ENCODE data around the gene CEP295NL.
A peak's percentile ranks its signal among the peaks of the same experiment; 100 is the strongest.
"Not testable (repeated sequence)": the region's sequence is repeated elsewhere in the genome, so short reads cannot be mapped to it uniquely, and the experiment has no call there.

The CEP295NL gene

DNA sequence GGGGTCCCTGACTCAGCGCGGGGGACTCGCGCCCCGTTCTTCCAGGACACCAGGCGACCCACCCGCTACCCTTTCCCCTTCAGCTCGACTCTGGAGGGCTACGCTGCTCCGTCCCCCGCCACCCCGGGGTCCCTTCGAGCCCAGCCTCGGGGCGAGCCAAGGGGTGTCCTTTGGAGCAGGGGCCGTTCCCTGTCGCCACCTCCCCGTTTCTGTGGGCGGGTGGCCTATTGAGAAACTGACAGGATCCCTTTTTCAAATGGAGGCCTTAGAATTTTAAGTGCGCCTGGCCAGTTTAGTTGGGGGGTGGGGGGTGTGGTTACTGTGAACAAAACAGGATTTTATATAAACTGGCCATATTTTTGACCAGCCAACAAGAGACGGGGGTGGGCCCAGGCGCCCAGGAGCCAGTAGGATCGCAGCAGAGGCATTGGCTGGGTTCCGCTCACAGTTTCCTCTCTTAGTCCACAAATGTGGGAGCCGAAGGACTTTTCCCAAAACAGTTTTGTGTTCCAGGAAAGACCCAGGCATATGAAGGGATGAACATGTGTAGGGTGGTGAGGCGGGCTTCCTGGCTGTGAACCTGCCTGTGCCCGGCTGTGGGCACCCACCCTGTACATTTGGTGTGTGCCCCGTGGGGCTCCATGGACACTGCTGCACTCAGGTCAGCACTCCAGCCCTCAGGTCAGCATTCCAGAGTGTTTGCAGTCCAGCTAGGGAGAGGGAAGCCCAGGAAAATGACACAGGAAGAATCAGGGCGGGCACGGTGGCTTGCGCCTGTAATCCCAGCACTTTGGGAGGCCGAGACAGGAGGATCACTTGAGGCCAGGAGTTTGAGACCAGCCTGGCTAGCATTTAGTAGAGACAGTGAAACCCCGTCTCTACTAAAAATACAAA lies 22.9 kb upstream of the CEP295NL start:
- DNase-seq: no peak

DNA sequence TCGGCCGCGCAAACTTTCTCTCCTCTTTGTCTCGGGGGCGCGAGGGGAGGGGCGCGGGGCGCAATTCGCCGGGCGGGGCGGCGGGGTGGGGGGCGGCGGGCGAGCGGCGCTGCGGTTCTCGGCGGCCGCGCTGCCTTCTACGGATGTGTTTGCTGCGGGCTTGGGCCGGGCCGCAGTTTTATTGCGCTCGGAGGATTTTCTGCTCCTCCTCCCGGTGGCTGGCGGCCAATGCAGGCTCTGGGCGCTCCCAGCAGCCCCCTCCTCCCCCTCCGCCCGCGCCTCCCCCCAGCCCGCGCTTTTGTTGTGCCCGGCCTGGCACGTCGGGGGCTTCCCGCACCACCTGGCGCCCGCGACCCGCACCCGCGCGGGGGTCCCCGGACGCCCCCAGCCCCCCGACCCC lies 22.2 kb upstream of the CEP295NL start, which contains the start of gene TIMP2:
Gene TIMP2, minus strand, starts transcription at position 154 of the 400 bp plus-strand sequence. CDS start 299 bp downstream, outside the sequence.
- DNase-seq: peak; percentile 42

DNA sequence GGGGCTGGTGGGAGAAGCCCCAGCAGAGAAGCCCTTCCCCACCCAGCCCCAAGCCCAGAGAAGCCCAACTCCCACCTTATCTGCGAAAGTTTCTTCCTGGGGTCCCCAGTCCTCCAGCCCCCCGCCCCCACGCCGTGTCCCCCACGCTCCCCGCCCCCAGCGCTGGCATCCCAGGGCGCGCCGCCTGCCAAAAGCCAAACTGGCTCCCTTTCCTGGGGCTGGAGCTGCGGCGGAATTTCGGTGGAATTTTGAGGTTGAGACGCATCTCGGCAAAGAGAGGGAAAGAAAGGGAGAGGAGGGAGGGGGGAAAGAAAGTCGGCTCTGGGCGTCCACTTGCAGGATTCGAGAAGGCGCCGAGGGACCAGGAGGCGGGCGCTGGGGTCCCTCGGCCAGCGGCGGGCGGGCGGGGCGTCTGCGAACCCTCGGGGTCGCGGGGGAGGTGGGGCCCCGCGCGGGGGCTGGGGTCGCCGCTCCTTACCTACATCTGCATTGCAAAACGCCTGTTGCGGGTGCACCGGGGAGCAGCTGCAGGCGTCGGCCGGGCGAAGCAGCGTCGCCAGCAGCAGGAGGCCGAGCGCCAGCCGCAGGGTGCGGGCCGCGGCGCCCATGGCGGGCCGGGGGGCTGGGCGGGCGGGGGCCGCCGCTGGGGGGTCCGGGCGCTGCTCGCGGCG lies 21.6 kb upstream of the CEP295NL start:
- DNase-seq: no peak

DNA sequence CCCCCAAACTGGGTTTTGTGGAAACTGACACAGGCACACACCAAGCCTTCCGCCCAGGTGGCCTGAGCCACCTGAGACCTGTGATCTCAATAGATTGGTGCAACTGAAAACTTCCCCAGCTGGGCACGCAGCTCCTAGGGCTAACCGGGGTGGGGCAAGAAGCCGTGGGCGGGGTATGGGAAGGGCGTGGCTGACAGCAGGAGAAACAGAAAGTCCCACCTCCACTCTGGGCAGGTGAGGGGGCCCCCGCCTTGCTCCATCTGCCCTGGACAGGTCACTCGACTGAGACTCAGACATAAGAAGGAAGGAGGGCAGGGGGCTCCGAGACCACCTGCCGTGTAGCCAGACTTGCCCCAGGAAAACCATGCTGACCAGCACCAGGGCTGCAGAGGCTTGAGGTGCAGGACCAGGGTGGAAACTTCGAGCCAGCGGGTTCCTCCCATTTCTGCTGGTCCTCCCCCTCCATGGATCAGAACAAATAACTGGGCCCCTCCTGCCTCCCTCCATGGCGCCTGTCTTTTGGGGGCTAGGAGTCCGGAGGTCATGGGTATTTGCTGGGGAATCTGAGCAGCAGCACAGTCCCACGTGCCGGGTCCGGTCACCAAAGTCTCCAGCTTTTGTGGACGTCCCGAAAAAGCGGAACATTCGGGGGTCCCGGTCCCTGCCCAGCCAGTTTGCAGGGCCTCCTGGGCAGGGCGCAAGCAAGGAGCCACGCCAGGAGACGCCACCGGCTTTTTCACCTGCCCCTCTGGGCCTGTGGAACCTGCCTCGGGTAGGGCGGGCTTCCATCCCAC lies 20.9 kb upstream of the CEP295NL start:
- peak; percentile 37 for DNase-seq

DNA sequence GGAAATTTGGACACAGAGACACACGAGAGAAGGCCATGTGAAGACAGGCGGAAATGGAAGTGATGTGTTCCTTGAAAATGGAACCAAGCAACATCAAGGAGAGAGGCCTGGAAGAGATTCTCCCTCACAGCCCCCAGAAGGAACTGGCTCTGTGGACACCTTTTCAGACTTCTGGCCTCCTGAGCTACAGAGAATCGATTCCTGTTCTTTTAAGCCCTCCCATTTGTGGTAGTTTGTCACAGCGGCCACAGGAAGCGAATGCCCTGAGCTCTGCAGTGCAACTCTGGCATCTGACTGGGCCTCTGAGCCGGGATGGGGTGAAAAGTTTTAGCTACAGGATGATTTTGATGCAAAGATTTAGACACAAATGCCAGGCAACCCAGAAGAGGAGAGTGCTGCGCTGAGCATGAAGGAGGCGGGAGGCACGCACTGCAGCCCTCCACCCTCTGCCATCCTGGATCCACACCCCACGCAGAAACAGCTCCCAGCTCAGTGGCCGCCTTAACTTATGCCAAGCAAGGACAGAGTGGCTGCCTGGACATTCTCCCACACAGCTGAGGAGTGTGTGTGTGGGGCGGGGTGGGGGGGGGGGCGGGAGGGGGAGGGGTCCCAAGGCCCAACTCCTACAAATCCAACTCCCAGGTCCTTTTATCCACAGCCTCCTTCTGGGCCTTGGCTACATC lies 20.0 kb upstream of the CEP295NL start:
- no peak for DNase-seq

DNA sequence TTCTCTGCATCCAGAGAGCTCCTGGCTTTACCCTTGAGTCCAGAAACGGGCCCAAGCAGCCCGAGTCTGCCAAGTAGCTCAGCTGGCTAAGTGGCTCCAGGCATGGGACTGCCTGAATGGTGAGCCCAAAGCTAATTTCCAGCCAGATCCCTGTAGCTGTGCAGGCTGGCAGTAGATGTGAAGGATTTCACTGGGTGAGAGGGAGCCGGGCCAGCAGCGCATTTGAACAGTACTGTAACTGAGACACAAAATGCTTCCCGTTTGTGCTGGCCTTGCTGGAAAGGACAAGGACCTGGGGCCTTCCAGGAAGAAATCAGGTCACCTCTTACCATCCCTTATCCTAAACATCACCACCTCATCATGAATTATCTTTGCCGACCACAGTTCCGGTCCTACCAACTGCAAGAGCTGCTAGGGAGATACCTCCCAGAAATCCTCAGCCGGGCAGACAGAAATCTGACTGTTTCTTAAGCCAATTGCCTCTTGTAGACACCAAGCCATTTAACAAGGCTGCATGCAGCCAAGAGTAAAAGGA lies 18.5 kb upstream of the CEP295NL start:
- no peak for DNase-seq

DNA sequence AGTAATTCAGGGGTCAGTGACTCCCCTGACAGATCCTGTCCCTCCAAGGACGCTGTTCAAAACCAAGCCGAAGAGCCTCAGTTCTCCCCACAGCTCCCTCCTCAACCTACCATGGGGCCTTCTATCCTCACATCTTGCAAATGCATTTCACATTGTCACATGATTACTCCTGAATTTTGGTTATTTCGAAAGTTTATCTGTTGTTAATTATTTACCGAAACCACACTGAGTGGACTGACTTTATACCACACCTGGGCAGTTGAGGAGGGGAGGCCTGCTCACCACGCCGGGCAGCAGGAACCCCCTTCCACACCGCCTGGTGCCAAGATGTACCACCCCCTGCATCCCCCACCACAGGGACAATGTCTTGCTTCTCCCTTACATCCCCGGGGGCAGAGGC lies 17.5 kb upstream of the CEP295NL start:
- DNase-seq: no peak

DNA sequence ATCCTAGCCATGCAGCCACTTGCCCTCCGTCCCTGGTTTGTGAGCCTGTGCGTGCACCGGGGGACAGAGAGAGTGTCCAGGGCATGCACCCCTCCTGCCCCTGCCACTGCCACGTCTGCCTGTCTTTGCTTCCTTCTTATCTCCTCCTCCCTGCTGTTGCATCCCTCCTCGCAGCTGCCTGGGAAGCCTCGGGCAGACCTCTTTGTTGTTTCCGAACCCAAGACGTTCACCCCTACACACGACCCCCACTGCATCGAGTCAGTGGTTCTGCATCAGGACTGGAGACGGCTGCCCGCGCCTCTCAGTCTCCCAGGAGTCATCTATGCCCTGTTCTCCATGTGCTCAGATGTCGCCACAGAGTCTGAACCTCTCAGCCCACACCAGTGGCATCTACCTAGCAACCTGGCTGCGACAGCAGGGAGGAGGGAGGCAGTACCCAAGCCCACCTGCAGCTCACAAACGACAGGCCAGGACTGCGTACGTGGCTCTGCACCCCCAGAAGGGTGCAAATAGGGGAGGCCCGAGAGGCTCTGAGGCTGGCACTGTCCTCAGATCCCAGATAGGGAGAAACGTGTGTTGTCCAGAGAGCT lies 17.0 kb upstream of the CEP295NL start:
- no peak for DNase-seq

DNA sequence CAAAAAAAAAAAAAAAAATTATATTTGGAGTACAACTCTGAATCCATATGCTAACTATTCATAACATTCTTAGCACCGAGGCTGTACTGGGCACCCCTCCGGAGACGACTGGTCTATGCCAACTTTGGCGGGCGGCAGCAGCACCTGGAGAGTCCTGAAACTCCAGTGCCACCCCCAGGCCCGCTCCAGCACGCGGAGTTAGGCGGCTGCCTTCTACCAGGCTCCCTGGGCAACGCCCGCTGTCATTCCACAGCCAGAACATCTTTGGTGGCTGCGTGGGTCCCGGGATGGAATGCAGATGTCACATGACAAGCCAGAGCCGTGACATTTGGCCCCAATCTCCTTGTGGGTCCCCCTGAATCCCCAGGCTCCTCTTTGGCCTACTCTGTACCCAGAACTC lies 16.0 kb upstream of the CEP295NL start:
- DNase-seq: no peak

DNA sequence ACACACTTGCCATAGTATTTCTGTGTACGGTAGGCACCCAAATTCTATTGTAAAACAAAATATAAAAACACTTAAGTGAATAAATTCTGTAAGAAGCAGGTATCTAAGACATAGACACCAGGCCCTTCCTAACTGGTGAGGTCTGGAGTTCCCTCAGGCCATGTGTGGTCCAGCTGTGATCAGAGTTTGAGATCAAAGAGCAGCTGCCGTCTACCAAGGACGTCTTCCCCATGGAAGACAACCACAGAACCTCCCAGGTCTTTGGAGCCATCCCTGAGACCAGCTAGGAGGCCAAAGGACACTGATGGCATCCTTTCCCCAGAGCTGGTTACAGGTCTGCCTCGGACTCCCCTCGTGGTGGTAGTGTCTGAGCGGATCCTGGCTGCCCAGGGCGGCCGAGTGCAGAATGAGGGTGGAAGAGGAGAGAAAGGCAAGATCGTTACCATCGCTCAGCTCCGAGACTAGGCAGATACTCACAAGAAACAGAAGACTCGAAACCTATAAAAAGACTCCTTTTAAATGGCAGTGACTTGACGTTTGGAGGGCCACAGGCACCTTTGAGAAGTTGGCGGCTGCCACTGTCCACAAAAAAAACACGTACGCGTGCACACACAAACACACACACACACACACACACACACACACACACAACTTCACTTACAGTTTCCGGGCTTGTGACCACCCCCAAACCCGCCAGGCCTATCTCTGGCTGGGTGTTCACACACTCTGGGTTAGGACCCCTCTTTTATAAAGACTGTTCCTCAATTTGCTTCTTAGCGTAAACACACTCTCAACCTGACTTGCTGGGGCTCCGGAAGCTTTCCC lies 14.7 kb upstream of the CEP295NL start:
- DNase-seq: no peak

DNA sequence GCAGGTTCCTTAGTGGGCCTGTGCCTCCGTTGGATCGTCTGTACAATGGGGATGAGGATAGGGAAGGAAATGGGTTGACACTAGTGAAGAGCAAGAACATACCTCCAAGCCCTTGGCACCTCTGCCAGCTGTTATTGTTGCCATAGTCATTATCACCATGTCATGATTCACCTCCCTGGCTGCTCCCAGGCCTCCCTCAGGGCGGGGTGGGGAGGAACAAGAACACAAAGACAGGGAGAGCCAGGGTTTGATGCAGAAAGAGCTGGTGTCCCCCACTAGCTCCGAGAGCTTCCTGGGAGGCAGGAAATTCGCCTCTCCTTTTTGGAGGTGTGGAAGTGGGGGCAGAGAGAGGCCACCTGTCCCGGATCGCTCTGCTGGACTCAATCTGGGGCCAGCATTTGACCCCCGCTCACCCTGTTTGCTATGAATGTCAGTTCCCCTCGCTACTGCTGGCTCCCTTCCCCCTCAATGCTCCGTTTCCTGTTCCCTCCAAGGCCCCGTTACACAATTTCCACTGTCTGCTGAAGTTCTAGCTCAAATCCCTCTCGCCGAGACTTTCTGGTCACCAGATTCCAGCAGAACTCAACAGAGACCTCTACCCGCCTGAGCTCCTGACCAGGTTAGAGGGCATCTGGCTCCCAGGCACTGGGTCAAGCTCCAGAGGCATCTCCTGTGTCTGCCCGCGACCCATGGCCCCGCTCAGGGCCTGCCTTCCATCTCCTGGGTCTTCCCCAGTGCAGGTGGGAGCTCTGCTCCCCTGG lies 13.1 kb upstream of the CEP295NL start:
- DNase-seq: no peak

DNA sequence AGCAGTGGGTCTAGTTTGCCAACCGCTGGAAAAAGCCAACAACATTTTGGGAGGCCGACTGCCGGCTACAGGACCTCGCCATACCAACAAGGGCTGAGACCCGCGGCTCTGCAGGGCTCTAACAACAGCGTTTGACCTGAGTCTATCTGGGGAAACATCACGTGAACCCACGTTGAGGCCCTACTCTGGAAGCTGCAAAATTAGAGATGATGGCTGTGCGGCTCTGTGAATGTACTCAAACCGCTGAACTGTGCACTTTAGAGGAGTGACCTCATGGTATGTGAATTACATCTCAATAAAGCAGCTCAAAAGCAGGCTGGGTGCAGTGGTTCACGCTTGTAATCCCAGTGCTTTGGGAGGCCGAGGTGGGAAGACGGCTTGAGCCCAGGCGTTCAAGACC lies 10.1 kb upstream of the CEP295NL start:
- DNase-seq: no peak

DNA sequence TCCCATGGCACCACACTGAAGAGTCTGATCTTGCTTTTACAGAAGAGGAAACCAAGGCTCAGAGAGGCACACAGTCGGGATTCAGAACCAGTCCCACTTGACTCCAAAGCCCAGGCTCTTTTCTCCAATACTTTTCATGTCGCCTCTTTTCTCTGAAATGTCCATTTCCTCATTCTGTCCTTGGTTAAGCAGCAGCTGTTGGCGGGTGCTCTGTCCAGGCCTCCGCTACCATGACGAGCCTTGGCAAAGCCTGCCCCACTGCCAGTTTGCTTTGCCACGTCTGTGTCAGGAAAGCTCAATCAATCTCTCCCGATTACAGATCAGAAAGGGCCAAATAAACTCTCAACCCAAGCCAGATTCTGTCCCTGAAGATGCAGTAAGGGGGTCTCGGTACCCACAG lies 9.1 kb upstream of the CEP295NL start:
- DNase-seq: no peak

DNA sequence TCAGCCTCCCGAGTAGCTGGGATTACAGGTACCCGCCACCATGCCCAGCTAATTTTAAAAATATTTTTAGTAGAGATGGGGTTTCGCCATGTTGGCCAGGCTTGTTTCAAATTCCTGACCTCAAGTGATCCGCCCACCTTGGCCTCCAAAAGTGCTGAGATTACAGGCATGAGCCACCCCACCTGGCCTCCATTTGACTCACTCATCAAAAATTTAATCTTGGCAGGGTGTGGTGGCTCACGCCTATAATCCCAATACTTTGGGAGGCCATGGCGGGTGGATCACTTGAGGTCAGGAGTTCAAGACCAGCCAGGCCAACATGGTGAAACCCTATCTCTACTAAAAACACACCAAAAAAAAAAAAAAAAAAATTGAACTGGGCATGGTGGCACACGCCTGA lies 8.5 kb upstream of the CEP295NL start:
- not testable (repeated sequence) for DNase-seq

DNA sequence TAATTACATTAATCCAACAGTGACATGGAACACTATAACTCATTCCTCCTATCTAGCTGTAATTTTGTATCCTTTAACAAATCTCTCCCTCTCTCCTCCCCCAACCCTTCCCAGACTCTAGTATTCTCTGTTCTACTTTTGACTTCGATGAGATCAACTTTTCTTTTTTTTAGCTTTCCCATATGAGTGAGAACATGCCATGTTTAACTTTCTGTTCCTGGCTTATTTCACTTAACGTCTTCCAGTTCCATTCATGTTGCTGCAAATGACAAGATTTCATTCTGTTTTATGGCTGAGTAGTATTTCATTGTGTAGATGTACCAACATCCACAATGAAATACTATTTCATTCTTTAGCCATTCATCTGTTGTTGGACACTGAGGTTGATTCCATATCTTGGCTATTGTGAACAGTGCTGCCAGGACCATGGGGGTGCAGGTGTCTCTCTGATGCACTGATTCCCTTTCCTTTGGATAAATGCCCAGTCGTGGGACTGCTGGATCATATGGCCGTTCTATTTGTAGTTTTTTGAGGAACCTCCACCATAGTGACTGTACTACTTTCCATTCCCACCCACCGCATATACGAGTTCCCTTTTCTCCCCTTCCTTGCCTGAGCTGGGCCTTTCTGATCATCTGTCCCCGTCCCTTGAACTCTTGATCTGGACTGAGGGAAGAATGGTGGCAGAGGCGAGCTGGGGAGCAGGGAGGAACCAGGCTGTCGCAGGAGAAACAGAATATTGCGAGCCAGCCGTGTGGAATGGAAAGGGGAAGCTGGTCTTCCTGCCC lies 7.7 kb upstream of the CEP295NL start:
- no peak for DNase-seq

DNA sequence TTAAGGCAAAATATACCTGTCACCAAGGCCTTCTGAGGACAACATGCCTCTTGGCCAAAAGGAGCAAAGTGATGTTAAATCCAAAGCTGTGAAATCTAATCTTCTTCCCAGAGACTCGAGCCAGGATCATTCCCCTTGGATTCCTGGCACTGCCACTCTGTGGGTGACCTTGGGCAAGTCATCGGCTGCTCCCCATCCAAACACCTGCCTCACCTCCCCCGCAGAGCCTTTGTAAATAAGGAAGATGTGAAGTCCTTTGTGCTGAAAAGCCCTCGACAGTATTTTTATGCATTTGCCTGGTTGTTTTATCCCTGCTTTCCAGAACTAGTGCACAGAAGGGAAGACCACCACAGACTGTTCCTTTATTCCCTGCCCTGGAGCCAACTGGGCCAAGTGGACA lies 5.4 kb upstream of the CEP295NL start:
- DNase-seq: no peak

DNA sequence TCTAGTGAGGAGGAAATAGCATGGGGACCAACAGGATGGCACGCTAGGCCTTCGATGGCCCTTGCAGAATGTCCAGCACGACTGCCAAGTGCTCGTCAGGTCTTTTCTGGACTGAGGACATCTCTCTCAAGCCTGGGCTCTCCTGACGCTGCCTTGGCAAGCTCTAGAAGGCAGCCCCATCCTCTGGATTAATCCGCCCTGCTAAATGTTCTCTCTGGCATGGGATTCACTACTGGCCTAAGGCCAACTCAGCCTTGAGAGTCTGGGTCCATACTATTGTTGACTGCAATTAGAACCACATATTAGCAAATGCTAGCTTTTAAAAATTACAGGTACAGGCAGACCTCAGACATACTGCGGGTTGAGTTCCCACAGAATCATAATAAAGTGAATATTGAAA lies 2.5 kb upstream of the CEP295NL start:
- DNase-seq: no peak

DNA sequence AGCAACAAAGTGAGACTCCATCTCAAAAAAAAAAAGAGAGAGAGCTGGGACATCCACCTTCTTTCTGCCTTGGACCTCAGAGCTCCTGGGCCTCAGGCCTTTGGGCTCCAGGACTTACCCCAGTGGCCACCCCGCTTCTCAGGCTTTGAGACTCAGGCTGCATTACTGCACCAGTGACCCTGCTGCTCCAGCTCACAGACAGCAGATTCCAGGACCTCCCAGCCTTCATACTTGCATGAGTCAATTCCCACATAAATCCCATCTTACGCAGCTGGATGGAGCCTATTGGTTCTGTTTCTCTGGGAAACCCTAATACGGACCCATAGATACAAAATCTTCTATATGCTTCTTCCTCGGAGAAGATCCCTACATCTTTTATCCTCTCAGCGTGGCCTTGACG lies 2.1 kb upstream of the CEP295NL start:
- no peak for DNase-seq

DNA sequence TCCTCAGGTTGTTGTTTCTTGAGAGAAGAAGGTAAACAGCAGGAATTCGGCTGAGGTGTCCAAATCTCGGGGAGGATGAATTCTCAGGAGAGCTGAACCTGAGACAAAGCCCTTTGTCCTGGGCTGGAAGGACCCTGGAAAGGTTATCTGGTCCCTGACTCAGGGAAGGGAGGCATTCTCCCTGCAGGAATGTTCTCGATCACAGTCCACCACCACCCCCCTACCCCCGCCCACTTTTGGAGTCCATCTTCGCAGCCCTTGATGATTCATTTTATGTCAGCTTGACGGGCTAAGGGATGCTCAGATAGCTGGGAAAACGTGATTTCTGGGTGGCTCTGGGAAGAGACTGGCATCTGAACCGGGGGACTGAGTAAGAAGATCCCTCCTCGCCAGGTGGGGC lies 1.4 kb upstream of the CEP295NL start:
- no peak for DNase-seq

DNA sequence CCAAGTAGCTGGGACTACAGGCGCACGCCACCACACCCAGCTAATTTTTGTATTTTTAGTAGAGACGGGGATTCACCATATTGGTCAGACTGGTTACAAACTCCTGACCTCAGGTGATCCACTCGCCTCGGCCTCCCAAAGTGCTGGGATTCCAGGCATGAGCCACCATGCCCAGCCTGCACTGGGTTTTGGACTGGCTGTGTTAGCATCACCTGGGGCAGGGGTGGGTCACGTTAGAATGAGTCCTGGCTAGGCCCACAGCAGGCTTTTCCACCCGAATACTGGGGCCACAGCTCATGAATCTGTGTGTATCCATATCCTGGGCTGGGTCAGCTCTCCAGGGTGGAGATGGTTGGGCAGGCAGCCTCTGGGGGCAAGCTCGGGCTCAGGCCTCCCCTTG lies 770 bp downstream of the CEP295NL start:
- DNase-seq: not testable (repeated sequence)
